Measurements from ENCODE around the gene MYH2. TPM values are rescaled to one million over a fixed set of nuclear protein-coding genes. Genes with fewer than 3 reads are reported as not detected.
"Not testable (repeated sequence)": the region's sequence is repeated elsewhere in the genome, so short reads cannot be mapped to it uniquely, and the experiment has no call there.

Gene MYH2
- total RNA-seq, 2 experiments from 2014 or later: not detected

GRCh38 chr17:10547351-10547750 is 2.1 kb downstream of the MYH2 start:
- Mint-ChIP-seq H3K27me3 (peaks cover 5% of the 10 kb centered on the region), H3K36me3 (no peaks in the 10 kb centered on the region), H3K4me3 (no peak overlapping the region), H3K9me3 (peaks cover under 1% of the 10 kb centered on the region), H3K4me1 (ENCODE audit: low read depth) (no peaks in the 10 kb centered on the region), H3K27ac (no peak overlapping the region)
- ChIA-PET POLR2A (no interaction called here), CTCF (interaction anchor here (0.6 kb wide), 1 partner anchor 180 kb away, joined by 3 read pairs; no protein-coding TSS in a partner anchor)
- intact Hi-C loops (cut with micrococcal nuclease): no loop called here
- no peak for DNase-seq

DNA sequence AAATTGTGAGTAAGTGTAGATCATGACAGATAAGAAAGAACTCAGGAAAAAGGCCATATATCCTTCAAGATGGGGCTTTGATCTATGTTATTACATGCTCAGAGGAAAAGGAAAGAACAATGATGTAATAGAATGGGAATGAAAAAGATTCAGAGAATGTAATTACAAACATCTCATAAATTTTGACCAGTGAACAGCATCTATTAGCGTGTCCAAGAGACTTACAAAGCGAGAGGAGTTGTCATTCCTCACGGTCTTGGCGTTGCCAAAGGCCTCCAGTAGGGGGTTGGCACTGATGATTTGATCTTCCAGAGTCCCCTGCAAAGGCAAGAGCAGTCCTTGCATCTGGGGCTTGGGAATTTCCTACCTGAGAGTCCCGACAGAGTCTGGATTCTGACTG is 6.0 kb downstream of the MYH2 start:
- H3K4me1 Mint-ChIP-seq (ENCODE audit: low read depth); DNase-seq; H3K36me3 Mint-ChIP-seq; H3K27ac Mint-ChIP-seq; CTCF ChIA-PET; H3K27me3 Mint-ChIP-seq; H3K4me3 Mint-ChIP-seq; intact Hi-C loops (cut with micrococcal nuclease); POLR2A ChIA-PET: not testable (repeated sequence)
- peaks cover 28% of the 10 kb centered on the region for H3K9me3 Mint-ChIP-seq

GRCh38 chr17:10541179-10541578 is 8.3 kb downstream of the MYH2 start:
- H3K4me3 Mint-ChIP-seq; CTCF ChIA-PET; DNase-seq; intact Hi-C loops (cut with micrococcal nuclease); H3K36me3 Mint-ChIP-seq; H3K27ac Mint-ChIP-seq; H3K27me3 Mint-ChIP-seq; POLR2A ChIA-PET; H3K4me1 Mint-ChIP-seq (ENCODE audit: low read depth): not testable (repeated sequence)
- H3K9me3 Mint-ChIP-seq: peaks cover 28% of the 10 kb centered on the region

DNA sequence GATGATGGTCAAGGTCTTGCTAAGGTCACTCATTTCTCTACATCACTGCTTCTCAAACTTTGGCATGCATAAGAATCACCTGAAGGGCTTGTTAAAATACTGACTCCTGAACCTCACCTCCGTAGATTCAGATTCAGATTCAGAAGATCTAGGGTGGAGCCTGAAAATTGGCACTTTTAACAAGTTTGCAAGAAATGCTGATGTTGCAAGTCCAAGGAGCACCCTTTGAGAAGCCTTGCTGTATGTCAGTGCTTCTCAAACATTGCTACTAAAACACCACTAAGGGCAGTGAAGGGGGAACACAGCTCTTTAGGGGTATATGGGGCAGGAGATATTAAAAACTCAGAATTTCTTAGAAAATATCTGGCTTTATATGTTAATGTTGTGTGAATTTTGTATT is 17.4 kb downstream of the MYH2 start:
- Mint-ChIP-seq H3K4me1 (ENCODE audit: low read depth) (no peaks in the 10 kb centered on the region), H3K4me3 (no peak overlapping the region), H3K27ac (no peak overlapping the region), H3K9me3 (no peaks in the 10 kb centered on the region), H3K27me3 (peaks cover 10% of the 10 kb centered on the region), H3K36me3 (no peaks in the 10 kb centered on the region)
- POLR2A ChIA-PET: no interaction called here
- intact Hi-C loops (cut with micrococcal nuclease): no loop called here
- CTCF ChIA-PET: no interaction called here
- DNase-seq: no peak

GRCh38 chr17:10527419-10527818 is 22.0 kb downstream of the MYH2 start:
- no peak overlapping the region for H3K4me3 Mint-ChIP-seq
- POLR2A ChIA-PET: no interaction called here

DNA sequence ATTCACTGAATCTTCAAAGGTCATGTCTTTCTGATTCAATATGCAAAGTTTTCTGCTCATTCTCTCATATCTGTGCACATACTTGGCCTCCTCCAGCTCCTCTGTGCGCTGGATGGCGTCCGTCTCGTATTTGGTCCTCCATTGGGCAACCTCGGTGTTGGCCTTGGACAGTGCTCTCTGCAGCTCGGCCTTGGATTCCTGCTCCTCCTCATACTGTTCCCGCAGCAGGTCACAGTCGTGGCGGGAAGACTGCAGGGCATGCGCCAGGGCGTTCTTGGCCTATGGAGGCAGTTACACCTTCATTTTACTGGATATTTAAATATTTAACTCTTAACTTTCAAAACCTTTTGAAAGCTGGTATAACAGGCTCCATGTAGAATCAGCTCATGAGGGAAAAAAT is 22.9 kb downstream of the MYH2 start:
- H3K27me3 Mint-ChIP-seq: peaks cover 3% of the 10 kb centered on the region
- no peak overlapping the region for H3K27ac Mint-ChIP-seq
- H3K4me3 Mint-ChIP-seq: no peak overlapping the region

More at GRCh38 chr17:10527419-10527818, 22.0 kb downstream of the MYH2 start:
- Mint-ChIP-seq H3K4me1 (ENCODE audit: low read depth) (no peaks in the 10 kb centered on the region), H3K36me3 (no peaks in the 10 kb centered on the region), H3K27me3 (peaks cover 5% of the 10 kb centered on the region), H3K9me3 (no peaks in the 10 kb centered on the region), H3K27ac (no peak overlapping the region)
- CTCF ChIA-PET: no interaction called here
- no peak for DNase-seq
- intact Hi-C loops (cut with micrococcal nuclease): no loop called here

DNA sequence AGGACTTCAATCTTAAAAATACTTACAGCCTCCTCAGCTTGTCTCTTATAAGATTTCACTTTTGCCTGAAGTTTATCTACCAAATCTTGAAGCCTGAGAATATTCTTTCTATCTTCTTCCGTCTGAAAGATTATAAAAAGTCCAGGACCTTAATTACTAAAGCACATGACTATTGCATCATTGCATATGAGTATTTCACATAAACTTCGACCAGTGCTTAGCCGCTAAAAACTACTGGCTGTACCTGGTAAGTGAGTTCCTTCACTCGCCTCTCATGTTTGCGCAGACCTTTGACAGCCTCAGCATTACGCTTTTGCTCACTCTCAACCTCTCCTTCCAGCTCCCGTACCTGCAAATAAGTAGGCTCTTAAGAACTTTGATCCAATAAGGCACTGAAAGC is 26.4 kb downstream of the MYH2 start:
- no peaks in the 10 kb centered on the region for H3K36me3 Mint-ChIP-seq
- intact Hi-C loops (cut with micrococcal nuclease): no loop called here
- no peak for DNase-seq
- no peaks in the 10 kb centered on the region for H3K4me1 Mint-ChIP-seq (ENCODE audit: low read depth)
- ChIA-PET POLR2A (no interaction called here), CTCF (no interaction called here)
- no peak overlapping the region for H3K4me3 Mint-ChIP-seq
- H3K27ac Mint-ChIP-seq: no peak overlapping the region
- H3K9me3 Mint-ChIP-seq: no peaks in the 10 kb centered on the region
- peaks cover 3% of the 10 kb centered on the region for H3K27me3 Mint-ChIP-seq

More for the DNA sequence above, 22.9 kb downstream of the MYH2 start:
- no peak for DNase-seq
- Mint-ChIP-seq H3K9me3 (no peaks in the 10 kb centered on the region), H3K4me1 (ENCODE audit: low read depth) (no peaks in the 10 kb centered on the region), H3K36me3 (no peaks in the 10 kb centered on the region)
- ChIA-PET CTCF (no interaction called here), POLR2A (no interaction called here)
- intact Hi-C loops (cut with micrococcal nuclease): no loop called here

- H3K4me1 Mint-ChIP-seq (ENCODE audit: low read depth): no peaks in the 10 kb centered on the region
Measured at GRCh38 chr17:10521949-10522348, 27.5 kb downstream of the MYH2 start.

GRCh38 chr17:10518271-10519037 is 31.0 kb downstream of the MYH2 start, which contains the start of gene MYH1:
Gene MYH1 (minus strand): TSS chr17:10518542. CDS start chr17:10516642, 1,900 bp downstream.
- no peaks in the 10 kb centered on the region for H3K36me3 Mint-ChIP-seq
- POLR2A ChIA-PET: no interaction called here
- intact Hi-C loops (cut with micrococcal nuclease): no loop called here
- no peak within 1 kb of the TSS for H3K27ac Mint-ChIP-seq
- H3K4me3 Mint-ChIP-seq: no peak within 1 kb of the TSS
- no peaks in the 10 kb centered on the region for H3K4me1 Mint-ChIP-seq (ENCODE audit: low read depth)
- CTCF ChIA-PET: no interaction called here
- no peak for DNase-seq
- peaks cover 3% of the 10 kb centered on the region for H3K27me3 Mint-ChIP-seq
- no peaks in the 10 kb centered on the region for H3K9me3 Mint-ChIP-seq

More at GRCh38 chr17:10521949-10522348, 27.5 kb downstream of the MYH2 start:
- DNase-seq: no peak
- no peak overlapping the region for H3K27ac Mint-ChIP-seq
- intact Hi-C loops (cut with micrococcal nuclease): no loop called here
- H3K9me3 Mint-ChIP-seq: no peaks in the 10 kb centered on the region
- H3K27me3 Mint-ChIP-seq: peaks cover 3% of the 10 kb centered on the region
- POLR2A ChIA-PET: no interaction called here
- no peaks in the 10 kb centered on the region for H3K36me3 Mint-ChIP-seq
- no peak overlapping the region for H3K4me3 Mint-ChIP-seq
- CTCF ChIA-PET: no interaction called here

GRCh38 chr17:10516638-10517037 is 32.8 kb downstream of the MYH2 start:
- Mint-ChIP-seq H3K27me3 (peaks cover 3% of the 10 kb centered on the region), H3K4me3 (no peak overlapping the region), H3K36me3 (no peaks in the 10 kb centered on the region), H3K9me3 (no peaks in the 10 kb centered on the region), H3K27ac (no peak overlapping the region), H3K4me1 (ENCODE audit: low read depth) (no peaks in the 10 kb centered on the region)
- ChIA-PET CTCF (no interaction called here), POLR2A (no interaction called here)
- DNase-seq: no peak
- intact Hi-C loops (cut with micrococcal nuclease): no loop called here

GRCh38 chr17:10516065-10516464 is 33.4 kb downstream of the MYH2 start:
- Mint-ChIP-seq H3K4me3 (no peak overlapping the region), H3K4me1 (ENCODE audit: low read depth) (no peaks in the 10 kb centered on the region), H3K36me3 (no peaks in the 10 kb centered on the region), H3K9me3 (no peaks in the 10 kb centered on the region), H3K27ac (no peak overlapping the region), H3K27me3 (peaks cover 2% of the 10 kb centered on the region)
- intact Hi-C loops (cut with micrococcal nuclease): no loop called here
- DNase-seq: no peak
- ChIA-PET POLR2A (no interaction called here), CTCF (no interaction called here)

- CTCF ChIA-PET: no interaction called here
- no peaks in the 10 kb centered on the region for H3K9me3 Mint-ChIP-seq
- no peaks in the 10 kb centered on the region for H3K4me1 Mint-ChIP-seq (ENCODE audit: low read depth)
- POLR2A ChIA-PET: no interaction called here
- intact Hi-C loops (cut with micrococcal nuclease): no loop called here
- H3K36me3 Mint-ChIP-seq: no peaks in the 10 kb centered on the region
- no peaks in the 10 kb centered on the region for H3K27me3 Mint-ChIP-seq
- DNase-seq: no peak
- H3K4me3 Mint-ChIP-seq: no peak overlapping the region
- H3K27ac Mint-ChIP-seq: no peak overlapping the region
Measured at GRCh38 chr17:10513299-10514067, 36.0 kb downstream of the MYH2 start.

- Mint-ChIP-seq H3K27ac (no peak overlapping the region), H3K4me3 (no peak overlapping the region), H3K4me1 (ENCODE audit: low read depth) (no peaks in the 10 kb centered on the region), H3K9me3 (no peaks in the 10 kb centered on the region), H3K36me3 (no peaks in the 10 kb centered on the region), H3K27me3 (no peaks in the 10 kb centered on the region)
- intact Hi-C loops (cut with micrococcal nuclease): no loop called here
- DNase-seq: no peak
- ChIA-PET CTCF (no interaction called here), POLR2A (no interaction called here)
Measured at GRCh38 chr17:10512856-10513255, 36.6 kb downstream of the MYH2 start.
